NCI-H187 (cell line): ENCODE data around the gene ZNF581.
A peak's percentile ranks its signal among the peaks of the same experiment; 100 is the strongest.

Experiments used
- DNase-seq, 2 experiments: peaks; one replicate each; lab custom pipeline; 2025; lab: John Stamatoyannopoulos, UW

Gene ZNF581

GRCh38 chr19:55680339-55681130, 37.1 kb downstream of the ZNF581 start:
- DNase-seq: no peak

DNA sequence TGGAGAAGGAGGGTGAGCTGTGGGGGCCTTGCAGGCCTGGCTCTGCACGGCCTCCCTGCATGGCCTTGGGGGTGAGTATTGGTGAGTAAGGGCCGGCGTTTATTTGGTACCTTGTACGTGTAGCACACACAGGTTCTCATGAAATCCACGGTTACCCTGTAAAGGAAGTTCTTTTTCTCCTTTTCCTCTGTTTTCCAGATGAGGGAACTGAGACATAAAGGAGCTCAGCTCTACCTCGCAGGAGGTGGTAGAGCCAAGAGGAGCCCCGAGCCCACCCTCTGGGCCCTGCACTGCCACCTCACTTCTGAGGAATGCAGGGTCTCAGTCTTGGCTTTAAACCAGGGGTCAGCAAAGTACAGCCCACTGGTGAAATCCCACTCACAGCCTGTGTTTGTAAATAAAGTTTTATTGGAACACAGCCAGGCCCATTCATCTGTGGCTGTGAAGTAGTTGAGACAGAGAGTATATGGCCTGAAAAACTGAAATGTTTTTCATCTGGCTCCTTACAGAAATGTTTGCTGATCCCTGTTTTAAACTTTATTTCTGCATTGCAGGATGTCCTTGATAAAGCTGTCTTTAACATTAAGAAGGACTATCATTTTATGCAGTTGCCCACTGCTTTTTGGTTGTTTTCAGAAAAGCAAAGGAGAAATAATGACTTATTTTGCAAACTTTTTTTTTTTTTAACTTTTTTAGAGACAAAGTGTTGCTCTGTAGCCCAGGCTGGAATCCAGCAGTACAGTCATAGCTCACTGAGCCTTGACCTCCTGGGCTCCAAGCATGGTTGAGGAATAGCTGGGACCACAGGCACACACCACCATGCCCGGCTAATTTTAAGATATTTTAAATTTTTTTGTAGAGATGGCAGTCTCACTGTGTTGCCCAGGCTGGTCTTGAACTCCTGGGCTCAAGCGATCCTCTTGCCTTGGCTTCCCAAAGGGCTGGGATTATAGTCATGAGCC, 38.0 kb downstream of the ZNF581 start:
- no peak for DNase-seq

DNA sequence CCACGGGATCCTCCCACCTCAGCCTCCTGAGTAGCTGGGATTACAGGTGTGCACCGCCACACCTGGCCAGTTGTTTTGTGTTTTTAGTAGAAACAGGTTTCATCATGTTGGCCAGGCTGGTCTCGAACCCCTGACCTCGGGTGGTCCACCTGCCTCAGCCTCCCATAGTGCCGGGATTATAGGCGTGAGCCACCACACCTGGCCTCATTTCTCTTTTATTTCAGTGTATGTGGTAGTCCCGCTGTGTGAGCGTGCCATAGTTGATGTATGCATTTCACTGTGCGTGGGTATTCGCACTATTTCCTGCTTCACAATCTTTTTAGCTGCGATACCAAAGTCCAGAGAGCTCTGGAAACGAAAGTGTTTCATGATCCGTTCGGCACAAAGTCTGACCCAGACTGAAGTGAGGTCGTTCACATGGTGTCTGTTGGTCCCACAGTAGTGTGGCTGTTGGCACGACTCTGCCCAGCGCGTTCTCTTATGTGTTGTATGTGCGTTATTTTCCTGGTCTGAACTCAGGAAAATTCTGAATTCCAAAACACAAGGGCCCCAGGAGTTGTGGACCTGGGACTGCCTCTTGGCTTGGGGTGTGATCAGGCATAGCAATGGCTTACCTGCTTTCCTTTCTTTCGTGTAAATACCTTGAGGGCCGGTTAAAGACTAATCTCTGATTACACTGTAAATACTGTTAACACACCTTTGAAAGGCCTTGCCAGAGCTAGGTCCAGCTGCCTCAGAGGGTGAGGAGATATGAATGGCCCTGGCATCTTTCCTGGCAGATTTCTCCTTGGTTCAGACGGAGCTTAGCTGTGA, 40.2 kb downstream of the ZNF581 start:
- no peak for DNase-seq

GRCh38 chr19:55684946-55685681, 41.7 kb downstream of the ZNF581 start:
- DNase-seq: no peak

GRCh38 chr19:55685776-55686175, 42.3 kb downstream of the ZNF581 start:
- DNase-seq: no peak

GRCh38 chr19:55686311-55687050, 43.0 kb downstream of the ZNF581 start:
- DNase-seq: no peak

- DNase-seq: no peak
Measured at GRCh38 chr19:55687281-55688201, 44.1 kb downstream of the ZNF581 start.

GRCh38 chr19:55688422-55689218, 45.2 kb downstream of the ZNF581 start:
- DNase-seq: peak in 1 of 2 experiments; percentile 57

- DNase-seq: no peak
Measured at GRCh38 chr19:55689411-55690108, 46.1 kb downstream of the ZNF581 start.

DNA sequence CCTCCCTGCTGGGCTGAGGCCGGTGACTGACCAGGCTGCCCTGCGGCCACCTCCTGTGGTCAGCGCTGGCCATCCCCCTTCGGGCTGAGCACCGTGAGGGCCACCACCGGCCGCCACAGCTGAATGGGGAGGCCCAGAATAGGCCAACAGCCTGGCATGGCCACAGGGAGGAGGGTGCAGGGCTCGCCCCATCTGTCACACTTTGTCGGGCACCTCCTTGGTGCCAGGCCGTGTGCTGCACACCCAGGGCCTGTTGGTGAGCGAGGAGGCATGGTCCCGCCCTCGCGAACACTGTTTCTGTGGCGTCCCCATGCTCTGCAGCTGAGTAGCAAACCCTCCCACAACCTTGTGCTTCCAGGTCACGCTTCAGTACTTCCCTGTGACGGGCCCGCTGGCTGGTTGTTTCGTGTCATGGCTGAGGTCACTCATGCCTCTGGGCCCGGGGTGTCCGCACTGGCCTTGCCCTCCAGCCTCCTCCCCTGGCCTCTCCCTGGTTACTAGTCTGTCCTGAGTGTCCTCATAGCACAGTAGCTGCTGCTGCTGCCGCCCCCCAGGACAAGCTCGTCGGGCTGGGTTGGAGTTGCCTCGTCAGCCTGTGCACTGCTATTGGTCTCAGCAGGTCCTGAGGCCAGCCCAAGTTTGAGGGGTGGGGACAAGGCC, 46.8 kb downstream of the ZNF581 start:
- no peak for DNase-seq

GRCh38 chr19:55690769-55691545, 47.5 kb downstream of the ZNF581 start:
- no peak for DNase-seq

GRCh38 chr19:55691561-55692481, 48.4 kb downstream of the ZNF581 start:
- DNase-seq: no peak

- DNase-seq: no peak
Measured at GRCh38 chr19:55692681-55693081, 49.2 kb downstream of the ZNF581 start.

DNA sequence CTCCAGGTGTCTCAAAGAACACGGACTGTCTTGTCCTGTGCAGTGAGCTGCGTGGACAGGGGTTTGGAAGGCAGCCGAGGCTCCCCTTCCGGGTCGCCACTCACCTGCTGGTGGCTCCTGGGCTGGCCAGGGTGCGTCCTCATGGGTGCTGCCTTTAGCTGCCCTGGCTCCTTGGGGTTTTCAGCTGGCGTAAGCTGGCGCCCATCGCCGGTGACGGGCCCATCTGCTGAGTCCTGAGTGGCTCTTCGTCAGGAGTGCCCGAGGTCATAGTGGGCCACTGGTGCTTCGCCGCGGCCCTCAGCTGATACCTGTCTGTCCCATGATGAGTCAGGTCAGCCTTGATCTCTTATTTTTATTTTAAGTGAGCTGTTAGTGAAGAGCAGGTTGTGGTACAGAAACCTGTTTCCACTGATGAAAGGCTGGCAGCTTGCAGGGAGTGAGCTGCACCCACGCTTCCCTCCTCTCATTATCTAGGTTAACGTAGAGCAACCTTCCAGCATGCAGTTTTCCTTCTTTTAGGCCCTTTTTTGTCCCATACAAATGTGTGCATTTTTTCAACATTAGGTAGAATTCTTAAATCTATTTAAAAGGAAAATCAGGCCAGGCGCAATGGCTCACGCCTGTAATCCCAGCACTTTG, 50.0 kb downstream of the ZNF581 start:
- DNase-seq: no peak

- no peak for DNase-seq
Measured at GRCh38 chr19:55694241-55694655, 50.8 kb downstream of the ZNF581 start.
